Endothelial cell of umbilical vein (primary cell): Measurements from ENCODE around the gene IL5RA. TPM values are rescaled to one million over a fixed set of nuclear protein-coding genes. Genes with fewer than 3 reads are reported as not detected.

Experiments used
- BruUV-seq: library from RNA; stranded (reverse); fragments of 400-500 nt; replicated peaks from 2 replicates; lab custom pipeline; 2021; lab: Mats Ljungman, UMichigan
- CTCF ChIA-PET: fragments of 300-600, 350-600 bp; sonication (Branson Sonifier 250); formaldehyde crosslinking; loops from one replicate; lab custom pipeline; 2021; ENCODE audit warnings: antibody characterized with exemption, inconsistent platforms; lab: Charles Lee
- POLR2A ChIA-PET: fragments of 300-600, 350-600 bp; sonication (Branson Sonifier 250); formaldehyde crosslinking; loops from one replicate; lab custom pipeline; 2021; ENCODE audit warnings: antibody characterized with exemption, inconsistent platforms; lab: Charles Lee
- DNase-seq: peaks from one replicate; pipeline ENCODE4 v3.0.0-alpha.2; 2011; ENCODE audit warnings: low read depth, low spot score
- FAIRE-seq: peaks from 2 replicates; lab custom pipeline; 2011; peaks lifted over from hg19 to GRCh38; lab: Jason Lieb, UNC
- H2AFZ ChIP-seq: 2 replicates; pipeline ENCODE4 v1.6.0; 2012; ENCODE audit warnings: low read depth, low read length, control low read depth, inconsistent platforms
- H3K27ac ChIP-seq: 2 replicates; pipeline ENCODE4 v1.5.1; 2011; ENCODE audit warnings: low read depth, mild to moderate bottlenecking, control low read depth, low read length, moderate library complexity; ENCODE audit not compliant: insufficient read depth
- H3K27me3 ChIP-seq, 2 experiments: 2 replicates each; pipeline versions ENCODE4 v1.6.0 to v1.6.1; 2011; ENCODE audit warnings: low read length in 2 of 2, mixed read lengths in 1 of 2; ENCODE audit not compliant: control insufficient read depth in 2 of 2, insufficient read depth in 2 of 2
- H3K36me3 ChIP-seq, 2 experiments: 2 replicates in 1 of 2; 3 replicates in 1 of 2; pipeline ENCODE4 v1.5.1; 2011; ENCODE audit warnings: low read length in 2 of 2, mild to moderate bottlenecking in 1 of 2, moderate library complexity in 1 of 2; ENCODE audit not compliant: control insufficient read depth in 2 of 2, insufficient read depth in 2 of 2; ENCODE audit errors: extremely low read depth in 1 of 2
- H3K4me1 ChIP-seq: 3 replicates; pipeline ENCODE4 v1.5.1; 2011; ENCODE audit warnings: mild to moderate bottlenecking, low read length; ENCODE audit not compliant: control insufficient read depth, insufficient read depth; ENCODE audit errors: extremely low read depth
- H3K4me2 ChIP-seq: 2 replicates; pipeline ENCODE4 v1.6.1; 2011; ENCODE audit warnings: low read length, control low read depth, mixed read lengths; ENCODE audit not compliant: insufficient read depth
- H3K4me3 ChIP-seq, 3 experiments: fragments of 200-600 bp in 1 of 3; sonication (generic), shearing (Covaris generic) in 1 of 3; replicated peaks in 1 of 3; 2 replicates each; pipeline ENCODE4 v1.5.1; 2011 to 2016; ENCODE audit warnings: control low read depth in 3 of 3, low read length in 3 of 3, mild to moderate bottlenecking in 2 of 3, inconsistent platforms in 1 of 3, low read depth in 1 of 3, moderate library complexity in 1 of 3; ENCODE audit not compliant: insufficient read depth in 1 of 3
- H3K79me2 ChIP-seq: 2 replicates; pipeline ENCODE4 v1.6.0; 2012; ENCODE audit warnings: low read length, inconsistent platforms; ENCODE audit not compliant: control insufficient read depth, insufficient read depth
- H3K9ac ChIP-seq: replicated peaks from 2 replicates; pipeline ENCODE3; 2011; ENCODE audit warnings: low read length, control low read depth; ENCODE audit not compliant: insufficient read depth; ENCODE audit errors: extremely low read depth
- H3K9me1 ChIP-seq: replicated peaks from 3 replicates; pipeline ENCODE4 v1.6.0; 2011; ENCODE audit warnings: mild to moderate bottlenecking, low read length; ENCODE audit not compliant: control insufficient read depth, insufficient read depth; ENCODE audit errors: extremely low read depth
- H3K9me3 ChIP-seq: replicated peaks from 2 replicates; pipeline ENCODE4 v1.5.1; 2012; ENCODE audit warnings: low read length, inconsistent platforms; ENCODE audit not compliant: control insufficient read depth, insufficient read depth
- H4K20me1 ChIP-seq: replicated peaks from 2 replicates; pipeline ENCODE3; 2011; ENCODE audit warnings: mild to moderate bottlenecking, low read length; ENCODE audit not compliant: control insufficient read depth, insufficient read depth; ENCODE audit errors: extremely low read depth
- EZH2 ChIP-seq: IDR thresholded peaks from 2 replicates; pipeline ENCODE4 v1.6.1; 2012; ENCODE audit warnings: borderline replicate concordance, low read depth, mild to moderate bottlenecking, moderate library complexity, low read length, inconsistent platforms; ENCODE audit not compliant: severe bottlenecking
- FOS ChIP-seq: IDR thresholded peaks from 2 replicates; pipeline ENCODE4 v1.6.1; 2011; ENCODE audit warnings: mild to moderate bottlenecking, low read length, moderate library complexity, borderline replicate concordance; ENCODE audit not compliant: insufficient read depth
- GATA2 ChIP-seq: IDR thresholded peaks from 2 replicates; pipeline ENCODE4 v1.7.0; 2011; ENCODE audit warnings: low read depth, mild to moderate bottlenecking, moderate library complexity, mixed read lengths, low read length; ENCODE audit not compliant: insufficient read length, insufficient read depth
- JUN ChIP-seq: IDR thresholded peaks from 2 replicates; pipeline ENCODE4 v1.6.1; 2011; ENCODE audit warnings: borderline replicate concordance, low read depth; ENCODE audit not compliant: insufficient read length, insufficient read depth
- MYC ChIP-seq: IDR thresholded peaks from one replicate; pipeline ENCODE4 v1.6.1; 2011; ENCODE audit warnings: mild to moderate bottlenecking, low read depth, low read length
- POLR2A ChIP-seq: IDR thresholded peaks from 2 replicates; pipeline ENCODE4 v1.6.1; 2012; ENCODE audit warnings: low read depth, mild to moderate bottlenecking, control low read depth, low read length
- POLR2AphosphoS5 ChIP-seq: IDR thresholded peaks from 2 replicates; pipeline ENCODE4 v1.6.1; 2012; ENCODE audit warnings: low read depth, mild to moderate bottlenecking, control low read depth, low read length, moderate library complexity; ENCODE audit not compliant: insufficient read depth
- dilution Hi-C: fragments of 300-500 bp; cut with MboI; formaldehyde crosslinking; loops from one replicate; pipeline ENCODE4 v1.15.0; 2019; ENCODE audit warnings: low sequenced_read_pairs; ENCODE audit not compliant: extremely low pct_ligation_motif_present
- intact Hi-C: fragments of 100-400 bp; cut with micrococcal nuclease; formaldehyde crosslinking; loops from one replicate; pipeline ENCODE4 v1.10.0; 2022
- polyA plus RNA-seq, 4 experiments: library from polyadenylated mRNA; depleted of rRNA in 3 of 4; stranded (reverse) in 3 of 4; unstranded in 1 of 4; fragments of >200 nt; gene quantifications; 2 replicates each; pipeline versions ENCODE4 v1.2.1 to v1.2.3, GENCODE V29; 2011 to 2012; ENCODE audit warnings: missing spikeins in 1 of 4
- total RNA-seq: library from RNA; stranded (reverse); gene quantifications from 2 replicates; pipeline ENCODE4 v1.2.3, GENCODE V29; 2021
- TF ChIP-seq, protein P1 (sequence below): IDR thresholded peaks from 2 replicates; pipeline ENCODE4 v1.6.1; 2011; ENCODE audit not compliant: insufficient read depth, insufficient read length
- TF ChIP-seq, protein P2 (sequence below), 2 donors: IDR thresholded peaks; 1 replicate in 1 of 2; 2 replicates in 1 of 2; pipeline ENCODE4 v1.5.1; 2011; ENCODE audit warnings: low read length in 2 of 2, mild to moderate bottlenecking in 2 of 2, moderate library complexity in 2 of 2, control low read depth in 1 of 2, inconsistent platforms in 1 of 2, low read depth in 1 of 2; ENCODE audit not compliant: insufficient read depth in 1 of 2; ENCODE audit errors: extremely low read depth in 1 of 2

The IL5RA gene
- total and polyA plus RNA-seq, 2 donors (not counting 3 experiments of a cell fraction or from before 2014, with no cell fraction given): not detected

DNA sequence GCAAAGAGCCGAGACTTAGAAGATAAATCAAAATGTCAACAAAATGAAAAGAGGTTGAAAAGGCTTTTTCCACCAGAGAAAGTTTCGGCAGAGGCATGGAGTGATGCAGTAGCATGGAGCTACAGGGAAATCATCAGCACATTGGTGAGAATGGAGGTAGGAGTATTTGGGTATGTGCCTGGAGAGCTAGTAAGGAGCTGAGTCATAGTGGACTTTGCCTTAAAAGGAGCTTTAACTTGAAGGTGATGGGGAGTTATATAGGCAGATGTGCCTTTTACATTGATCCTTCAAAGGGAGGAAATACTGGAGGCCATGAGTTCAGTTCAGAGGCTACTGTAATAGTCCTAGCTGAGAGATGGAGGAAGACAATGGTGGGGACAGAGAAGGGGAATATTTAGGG lies 44.3 kb downstream of the IL5RA start:
- Histone ChIP-seq H2AFZ (no peak overlapping the region), H3K9me1 (no peaks in the 10 kb centered on the region), H3K9ac (no peak overlapping the region), H3K4me1 (no peaks in the 10 kb centered on the region), H3K36me3 (no peaks in the 10 kb centered on the region), H3K27ac (no peak overlapping the region), H3K79me2 (no peaks in the 10 kb centered on the region), H3K9me3 (peaks cover 2% of the 10 kb centered on the region), H3K4me2 (no peak overlapping the region), H3K4me3 (no peak overlapping the region), H3K27me3 (no peaks in the 10 kb centered on the region), H4K20me1 (no peaks in the 10 kb centered on the region)
- dilution Hi-C loops (no loop called here), intact Hi-C loops (no loop called here)
- ChIA-PET CTCF (no interaction called here), POLR2A (no interaction called here)
- FAIRE-seq: no peak
- DNase-seq: no peak
- no TSS peak for BruUV-seq
- TF ChIP-seq, protein P1, sequence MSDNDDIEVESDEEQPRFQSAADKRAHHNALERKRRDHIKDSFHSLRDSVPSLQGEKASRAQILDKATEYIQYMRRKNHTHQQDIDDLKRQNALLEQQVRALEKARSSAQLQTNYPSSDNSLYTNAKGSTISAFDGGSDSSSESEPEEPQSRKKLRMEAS: no peak
- TF ChIP-seq, protein P2, sequence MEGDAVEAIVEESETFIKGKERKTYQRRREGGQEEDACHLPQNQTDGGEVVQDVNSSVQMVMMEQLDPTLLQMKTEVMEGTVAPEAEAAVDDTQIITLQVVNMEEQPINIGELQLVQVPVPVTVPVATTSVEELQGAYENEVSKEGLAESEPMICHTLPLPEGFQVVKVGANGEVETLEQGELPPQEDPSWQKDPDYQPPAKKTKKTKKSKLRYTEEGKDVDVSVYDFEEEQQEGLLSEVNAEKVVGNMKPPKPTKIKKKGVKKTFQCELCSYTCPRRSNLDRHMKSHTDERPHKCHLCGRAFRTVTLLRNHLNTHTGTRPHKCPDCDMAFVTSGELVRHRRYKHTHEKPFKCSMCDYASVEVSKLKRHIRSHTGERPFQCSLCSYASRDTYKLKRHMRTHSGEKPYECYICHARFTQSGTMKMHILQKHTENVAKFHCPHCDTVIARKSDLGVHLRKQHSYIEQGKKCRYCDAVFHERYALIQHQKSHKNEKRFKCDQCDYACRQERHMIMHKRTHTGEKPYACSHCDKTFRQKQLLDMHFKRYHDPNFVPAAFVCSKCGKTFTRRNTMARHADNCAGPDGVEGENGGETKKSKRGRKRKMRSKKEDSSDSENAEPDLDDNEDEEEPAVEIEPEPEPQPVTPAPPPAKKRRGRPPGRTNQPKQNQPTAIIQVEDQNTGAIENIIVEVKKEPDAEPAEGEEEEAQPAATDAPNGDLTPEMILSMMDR (IDR thresholded peaks at IDR 0.05; ENCODE audit: extremely low read depth in 1 of 2, insufficient read depth in 1 of 2, low read depth in 1 of 2, low read length in 2 of 2): no peak
- TF ChIP-seq MYC (no peak), JUN (no peak), GATA2 (no peak), POLR2AphosphoS5 (no peak), EZH2 (no peak), FOS (no peak), POLR2A (no peak)
